HL-60 (cell line): ENCODE results near the gene GBGT1.

Experiments used
- REST ChIP-seq: IDR thresholded peaks from 2 replicates; pipeline ENCODE4 v1.6.1; 2012; ENCODE audit warnings: low read depth; ENCODE audit not compliant: insufficient replicate concordance
- TF ChIP-seq, protein P1 (sequence below): IDR thresholded peaks from one replicate; pipeline ENCODE4 v1.5.1; 2011; ENCODE audit warnings: low read length, control low read depth, inconsistent platforms; ENCODE audit not compliant: insufficient read depth

GRCh38 chr9:133114886-133115603 is 48.7 kb downstream of the GBGT1 start:
- TF ChIP-seq, protein P1, sequence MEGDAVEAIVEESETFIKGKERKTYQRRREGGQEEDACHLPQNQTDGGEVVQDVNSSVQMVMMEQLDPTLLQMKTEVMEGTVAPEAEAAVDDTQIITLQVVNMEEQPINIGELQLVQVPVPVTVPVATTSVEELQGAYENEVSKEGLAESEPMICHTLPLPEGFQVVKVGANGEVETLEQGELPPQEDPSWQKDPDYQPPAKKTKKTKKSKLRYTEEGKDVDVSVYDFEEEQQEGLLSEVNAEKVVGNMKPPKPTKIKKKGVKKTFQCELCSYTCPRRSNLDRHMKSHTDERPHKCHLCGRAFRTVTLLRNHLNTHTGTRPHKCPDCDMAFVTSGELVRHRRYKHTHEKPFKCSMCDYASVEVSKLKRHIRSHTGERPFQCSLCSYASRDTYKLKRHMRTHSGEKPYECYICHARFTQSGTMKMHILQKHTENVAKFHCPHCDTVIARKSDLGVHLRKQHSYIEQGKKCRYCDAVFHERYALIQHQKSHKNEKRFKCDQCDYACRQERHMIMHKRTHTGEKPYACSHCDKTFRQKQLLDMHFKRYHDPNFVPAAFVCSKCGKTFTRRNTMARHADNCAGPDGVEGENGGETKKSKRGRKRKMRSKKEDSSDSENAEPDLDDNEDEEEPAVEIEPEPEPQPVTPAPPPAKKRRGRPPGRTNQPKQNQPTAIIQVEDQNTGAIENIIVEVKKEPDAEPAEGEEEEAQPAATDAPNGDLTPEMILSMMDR: no peak
- no peak for TF ChIP-seq REST
